Gastrocnemius medialis (tissue), 4 donors: ENCODE data around the gene HSPB2. TPM values are rescaled to one million over a fixed set of nuclear protein-coding genes. Genes with fewer than 3 reads are reported as not detected.

Experiments used
- ATAC-seq, 2 donors: fragments of 150-250 bp; one replicate each; pipeline ENCODE4 v1.9.1; 2016
- DNase-seq, 2 donors: peaks; one replicate each; pipeline ENCODE4 v3.0.0-alpha.2; 2019
- H3K27ac ChIP-seq, 4 donors: fragments of 200-600 bp; sonication (generic); 1 replicate in 1 of 4; 2 replicates in 3 of 4; pipeline ENCODE4 v1.5.1; 2016 to 2018; ENCODE audit warnings: mild to moderate bottlenecking in 2 of 4, moderate library complexity in 1 of 4
- H3K27me3 ChIP-seq, 3 donors: fragments of 200-600 bp; sonication (generic) in 2 of 3; 1 replicate in 1 of 3; 2 replicates in 2 of 3; pipeline versions ENCODE4 v1.5.1 to v1.6.0; 2016 to 2019; ENCODE audit warnings: mild to moderate bottlenecking in 1 of 3, moderate library complexity in 1 of 3
- H3K36me3 ChIP-seq, 2 donors: fragments of 200-600 bp; sonication (generic) in 1 of 2; one replicate each; pipeline ENCODE4 v1.5.1; 2017 to 2018
- H3K4me1 ChIP-seq, 2 donors: fragments of 200-600 bp; sonication (generic) in 1 of 2; one replicate each; pipeline ENCODE4 v1.5.1; 2016 to 2017; ENCODE audit warnings: mild to moderate bottlenecking in 2 of 2
- H3K4me3 ChIP-seq, 4 donors: fragments of 200-600 bp; sonication (generic) in 3 of 4; 1 replicate in 1 of 4; 2 replicates in 3 of 4; pipeline ENCODE4 v1.5.1; 2016 to 2019; ENCODE audit warnings: mild to moderate bottlenecking in 2 of 4
- H3K9me3 ChIP-seq, 3 donors: fragments of 200-600 bp; sonication (generic) in 2 of 3; 1 replicate in 1 of 3; 2 replicates in 2 of 3; pipeline ENCODE4 v1.5.1; 2016 to 2019
- POLR2A ChIP-seq, 2 donors: fragments of 450-650 bp; IDR thresholded peaks; one replicate each; pipeline ENCODE4 v1.6.1; 2017; ENCODE audit warnings: antibody characterized with exemption in 2 of 2, mild to moderate bottlenecking in 2 of 2, moderate library complexity in 2 of 2
- in situ Hi-C, 4 donors: fragments of 200-750 bp; cut with MboI; loops; one replicate each; pipeline versions ENCODE4 v1.15.0 to v1.8.0; 2017; ENCODE audit warnings: low sequenced_read_pairs in 4 of 4
- intact Hi-C: fragments of 100-400 bp; cut with DNase I; formaldehyde crosslinking; loops from one replicate; pipeline ENCODE4 v1.15.1; 2023; ENCODE audit warnings: low total_unique reads
- total RNA-seq, 4 donors: library from RNA; depleted of rRNA; stranded (reverse); fragments of >200 nt; gene quantifications; one replicate each; pipeline versions ENCODE4 v1.1.0 to v1.2.3, GENCODE V29; 2016
- TF ChIP-seq, protein P1 (sequence below), 5 experiments: fragments of 450-650 bp in 3 of 5; fragments of 200-600 bp in 2 of 5; sonication (generic) in 2 of 5; IDR thresholded peaks in 4 of 5; conservative IDR thresholded peaks in 1 of 5; 1 replicate in 4 of 5; 2 replicates in 1 of 5; pipeline ENCODE4 v1.5.1; 2016 to 2019; ENCODE audit warnings: antibody characterized with exemption in 5 of 5, mild to moderate bottlenecking in 3 of 5, moderate library complexity in 3 of 5

Gene HSPB2
- total RNA-seq, 4 donors from 2014 or later, result 0.41 to 4.6 (median 2.4) TPM

GRCh38 chr11:111933872-111934271 is 21.3 kb downstream of the HSPB2 start:
- no peak for TF ChIP-seq POLR2A (IDR thresholded peaks at IDR 0.05)
- TF ChIP-seq, protein P1, sequence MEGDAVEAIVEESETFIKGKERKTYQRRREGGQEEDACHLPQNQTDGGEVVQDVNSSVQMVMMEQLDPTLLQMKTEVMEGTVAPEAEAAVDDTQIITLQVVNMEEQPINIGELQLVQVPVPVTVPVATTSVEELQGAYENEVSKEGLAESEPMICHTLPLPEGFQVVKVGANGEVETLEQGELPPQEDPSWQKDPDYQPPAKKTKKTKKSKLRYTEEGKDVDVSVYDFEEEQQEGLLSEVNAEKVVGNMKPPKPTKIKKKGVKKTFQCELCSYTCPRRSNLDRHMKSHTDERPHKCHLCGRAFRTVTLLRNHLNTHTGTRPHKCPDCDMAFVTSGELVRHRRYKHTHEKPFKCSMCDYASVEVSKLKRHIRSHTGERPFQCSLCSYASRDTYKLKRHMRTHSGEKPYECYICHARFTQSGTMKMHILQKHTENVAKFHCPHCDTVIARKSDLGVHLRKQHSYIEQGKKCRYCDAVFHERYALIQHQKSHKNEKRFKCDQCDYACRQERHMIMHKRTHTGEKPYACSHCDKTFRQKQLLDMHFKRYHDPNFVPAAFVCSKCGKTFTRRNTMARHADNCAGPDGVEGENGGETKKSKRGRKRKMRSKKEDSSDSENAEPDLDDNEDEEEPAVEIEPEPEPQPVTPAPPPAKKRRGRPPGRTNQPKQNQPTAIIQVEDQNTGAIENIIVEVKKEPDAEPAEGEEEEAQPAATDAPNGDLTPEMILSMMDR (IDR thresholded peaks at IDR 0.05 in 4 of 5, conservative IDR thresholded peaks at IDR 0.05 in 1 of 5), result no peak
- ATAC-seq, result no peak
- Histone ChIP-seq H3K4me1 (peaks cover 19 to 38% of the 10 kb centered on the region in 2 donors), H3K27ac (no peak overlapping the region), H3K27me3 (no peaks in the 10 kb centered on the region), H3K4me3 (no peak overlapping the region), H3K36me3 (no peaks in the 10 kb centered on the region), H3K9me3 (no peaks in the 10 kb centered on the region)
- no peak for DNase-seq
- intact Hi-C loops (loop anchor here (10.0 kb wide), 1 partner anchor 151 kb away; the partner anchor contains the start of genes SDHD and TIMM8B), in situ Hi-C loops (loop anchor here in 3 of 4 donors (5.0 to 10.0 kb wide), 3 partner anchors 38 to 59 kb away; partner anchors contain the start of genes ALG9 (in 1 of the 3), CFAP68 (in 1 of the 3) and FDXACB1 (in 1 of the 3))

DNA sequence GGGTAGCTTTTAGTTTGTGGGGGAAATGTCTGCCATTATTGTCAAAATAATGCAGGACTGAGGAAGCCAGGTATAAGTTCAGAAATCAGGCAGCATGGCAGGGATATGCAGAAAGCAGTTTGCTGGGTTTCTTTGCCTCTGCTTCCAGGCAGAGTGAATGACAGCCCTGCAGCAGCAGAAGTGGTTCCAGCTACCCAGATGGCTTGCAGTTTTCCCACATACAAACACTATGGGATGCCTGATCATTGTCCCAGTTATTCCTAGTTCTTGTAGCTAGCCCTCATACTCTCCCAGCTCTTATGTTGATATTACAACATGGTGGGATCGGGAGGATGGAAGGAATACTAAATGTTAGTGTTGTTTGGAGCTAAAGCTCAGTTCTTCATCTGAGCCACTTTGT is 21.8 kb downstream of the HSPB2 start:
- H3K36me3 ChIP-seq, result no peaks in the 10 kb centered on the region
- ATAC-seq (no peak), DNase-seq (no peak)
- no peak overlapping the region for H3K4me3 ChIP-seq
- in situ Hi-C loops (loop anchor here in 3 of 4 donors (5.0 to 10.0 kb wide), 3 partner anchors 38 to 60 kb away; partner anchors contain the start of genes ALG9 (in 1 of the 3), CFAP68 (in 1 of the 3) and FDXACB1 (in 1 of the 3)), intact Hi-C loops (loop anchor here (10.0 kb wide), 1 partner anchor 150 kb away; the partner anchor contains the start of genes SDHD and TIMM8B)
- H3K9me3 ChIP-seq, result no peaks in the 10 kb centered on the region
- H3K27ac ChIP-seq, result no peak overlapping the region
- H3K4me1 ChIP-seq, result peaks cover 23 to 43% of the 10 kb centered on the region in 2 donors
- no peaks in the 10 kb centered on the region for H3K27me3 ChIP-seq
- TF ChIP-seq, protein P1 (IDR thresholded peaks at IDR 0.05 in 4 of 5, conservative IDR thresholded peaks at IDR 0.05 in 1 of 5), result no peak
- no peak for TF ChIP-seq POLR2A (IDR thresholded peaks at IDR 0.05)

DNA sequence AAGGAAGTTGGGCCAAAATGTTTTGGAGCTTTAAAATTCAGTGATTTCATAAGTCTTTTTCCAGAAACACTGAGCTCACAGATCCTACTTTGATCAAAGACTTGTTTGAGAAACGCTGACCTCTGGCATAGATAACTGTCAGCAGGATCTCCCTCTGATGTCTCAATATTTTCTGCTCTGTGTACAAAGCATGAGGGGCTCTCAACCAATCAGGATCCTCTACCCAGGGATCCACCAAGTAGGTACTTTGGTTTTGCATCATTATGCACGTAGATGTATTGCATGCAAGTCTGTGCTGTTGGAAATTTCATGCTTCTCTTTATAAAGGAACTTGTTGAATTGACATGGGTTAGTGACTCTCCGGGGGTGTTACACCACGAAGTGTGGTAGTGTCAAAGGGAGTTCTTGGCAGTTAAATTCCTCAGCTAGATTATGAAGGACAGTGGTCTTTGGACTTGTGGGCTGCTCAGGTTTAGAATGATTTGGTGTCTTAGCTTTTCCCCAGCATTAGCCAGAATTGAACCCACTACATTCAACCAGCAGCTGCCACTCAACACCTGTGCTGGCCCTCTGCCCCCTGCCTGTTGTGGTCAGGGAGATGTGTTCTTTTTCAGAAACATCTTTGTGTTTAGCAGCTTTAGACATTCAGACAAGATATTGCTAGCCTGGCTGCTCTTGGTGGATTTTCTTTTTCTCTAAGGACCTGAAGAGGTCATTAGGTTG is 22.9 kb downstream of the HSPB2 start:
- Histone ChIP-seq H3K9me3 (no peaks in the 10 kb centered on the region), H3K4me3 (no peak overlapping the region), H3K4me1 (peaks cover 23 to 53% of the 10 kb centered on the region in 2 donors), H3K27ac (peak overlapping the region; percentile 73 to 88 (median 82)), H3K36me3 (no peaks in the 10 kb centered on the region), H3K27me3 (no peaks in the 10 kb centered on the region)
- ATAC-seq, result no peak
- intact Hi-C loops, result loop anchor here (10.0 kb wide), 1 partner anchor 149 kb away; the partner anchor contains the start of genes SDHD and TIMM8B
- TF ChIP-seq POLR2A (IDR thresholded peaks at IDR 0.05), result no peak
- TF ChIP-seq, protein P1 (IDR thresholded peaks at IDR 0.05 in 4 of 5, conservative IDR thresholded peaks at IDR 0.05 in 1 of 5), result no peak
- no peak for DNase-seq
- in situ Hi-C loops, result loop anchor here in 1 of 4 donors (10.0 kb wide), 1 partner anchor 61 kb away; the partner anchor contains the start of genes ALG9, CFAP68 and FDXACB1

- no peaks in the 10 kb centered on the region for H3K9me3 ChIP-seq
- no peak for DNase-seq
- no peaks in the 10 kb centered on the region for H3K36me3 ChIP-seq
- no peak for ATAC-seq
- peak overlapping the region; percentile 73 to 88 (median 82) for H3K27ac ChIP-seq
- H3K4me1 ChIP-seq, result peaks cover 23 to 60% of the 10 kb centered on the region in 2 donors
- no peaks in the 10 kb centered on the region for H3K27me3 ChIP-seq
- no peak for TF ChIP-seq POLR2A (IDR thresholded peaks at IDR 0.05)
- TF ChIP-seq, protein P1 (IDR thresholded peaks at IDR 0.05 in 4 of 5, conservative IDR thresholded peaks at IDR 0.05 in 1 of 5), result no peak
- peak overlapping the region; percentile 73 to 90 (median 80) for H3K4me3 ChIP-seq
- intact Hi-C loops (loop anchor here (10.0 kb wide), 1 partner anchor 149 kb away; the partner anchor contains the start of genes SDHD and TIMM8B), in situ Hi-C loops (loop anchor here in 1 of 4 donors (10.0 kb wide), 1 partner anchor 61 kb away; the partner anchor contains the start of genes ALG9, CFAP68 and FDXACB1)
These were observed 23.6 kb downstream of the HSPB2 start for GRCh38 chr11:111936040-111936540.
